HG03060 (cell line): ENCODE measurements around the gene XRCC6.
"Not testable (repeated sequence)": the region's sequence is repeated elsewhere in the genome, so short reads cannot be mapped to it uniquely, and the experiment has no call there.

Experiments used
- ATAC-seq: cut with Tn5 transposase; IDR thresholded peaks from one replicate; pipeline ENCODE4 v1.9.1; 2021; ENCODE audit warnings: low read depth, moderate number of reproducible peaks; ENCODE audit not compliant: unreplicated experiment

The XRCC6 gene

DNA sequence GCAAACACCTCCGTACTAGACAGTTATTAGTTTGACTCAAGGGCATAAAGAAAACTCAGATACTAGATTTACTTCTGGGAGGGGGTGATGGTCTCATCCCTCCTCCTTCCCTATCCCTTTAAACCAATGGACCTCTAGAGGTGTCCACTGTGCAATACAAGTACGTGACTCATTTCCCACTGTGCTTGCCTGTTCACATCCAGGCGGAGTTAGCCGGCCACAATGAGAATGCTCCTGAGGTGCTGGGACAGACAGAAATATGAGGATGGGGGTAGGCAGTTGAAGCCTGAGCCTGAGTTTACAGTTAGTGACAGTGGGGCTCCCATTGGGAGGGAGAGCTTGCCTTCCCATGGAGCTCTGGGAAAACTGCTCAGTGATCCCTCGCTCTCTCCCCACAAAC, 23.0 kb upstream of the XRCC6 start:
- ATAC-seq, result no peak

DNA sequence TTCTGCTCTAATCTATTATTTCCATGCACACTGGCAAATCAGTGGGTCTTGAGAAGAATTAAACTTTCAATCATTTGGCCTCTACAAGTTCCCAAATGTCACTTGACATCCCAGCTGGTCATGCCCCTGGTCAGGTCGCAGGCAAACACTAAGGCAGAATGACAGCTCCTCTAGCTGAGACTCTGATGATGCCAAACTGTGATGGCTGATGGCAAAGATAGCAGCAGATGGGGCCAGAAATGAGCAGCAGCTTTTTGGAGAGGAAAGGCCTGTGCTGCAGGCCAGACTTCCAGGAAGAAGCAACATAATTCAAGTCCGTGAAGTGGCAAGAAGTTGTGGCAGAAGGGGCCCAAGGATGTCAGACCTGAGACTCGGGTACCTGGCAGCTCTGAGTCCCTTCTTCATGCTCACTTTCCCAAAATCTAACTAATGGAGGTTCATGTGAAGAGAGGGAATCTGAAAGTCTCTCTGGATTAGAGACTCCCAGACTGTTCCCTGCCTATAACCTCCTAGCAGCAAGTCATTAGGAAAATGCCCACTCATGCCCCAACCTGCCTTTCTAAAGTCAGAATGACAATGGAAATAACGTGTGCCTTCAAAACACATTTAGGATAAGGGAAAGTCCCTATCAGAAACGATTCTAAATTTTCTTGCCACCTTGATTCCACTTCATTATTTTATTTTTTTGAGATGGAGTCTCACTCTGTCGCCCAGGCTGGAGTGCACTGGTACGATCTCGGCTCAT, 22.0 kb upstream of the XRCC6 start:
- ATAC-seq, result no peak

DNA sequence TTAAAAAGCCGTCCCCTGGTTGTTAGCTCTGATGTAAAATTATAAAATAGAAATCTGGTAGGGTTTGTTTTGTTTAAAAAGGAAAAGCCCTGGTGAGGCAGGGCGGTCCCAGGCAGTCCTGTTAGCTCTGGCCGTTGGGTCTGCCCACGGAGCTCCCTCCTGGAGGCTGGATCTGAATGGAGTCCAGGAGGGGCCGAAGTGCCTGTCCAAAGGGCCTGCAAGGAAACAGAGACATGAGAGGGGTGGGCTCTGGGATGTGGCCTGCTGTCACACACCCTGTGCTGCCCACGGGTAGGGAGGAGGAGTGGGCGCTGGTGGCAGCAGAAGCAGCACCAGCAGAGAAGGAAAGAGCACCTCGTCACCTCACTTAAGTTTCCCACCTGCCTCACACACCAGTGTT, 20.1 kb upstream of the XRCC6 start:
- no peak for ATAC-seq

DNA sequence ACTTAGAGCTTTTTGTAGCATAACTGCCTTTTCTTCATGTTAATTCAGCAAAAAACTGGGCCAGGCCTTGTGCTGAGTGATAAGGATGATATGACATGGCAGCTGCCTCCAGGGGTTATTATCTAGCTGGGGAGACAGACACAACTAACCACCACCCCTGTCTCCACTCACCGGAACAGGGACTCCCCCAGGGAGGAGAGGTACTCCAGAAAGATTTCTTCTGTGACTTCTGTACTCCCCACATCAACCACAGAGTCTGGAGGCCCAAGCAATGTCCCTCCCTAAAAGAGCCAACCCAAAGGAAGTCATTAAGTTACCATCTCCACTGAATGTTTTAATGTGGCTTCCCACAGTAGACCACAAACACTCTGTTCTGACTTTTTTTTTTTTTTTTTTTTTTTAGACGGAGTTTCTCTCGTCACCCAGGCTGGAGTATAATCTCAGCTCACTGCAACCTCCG, 17.2 kb upstream of the XRCC6 start:
- no peak for ATAC-seq

DNA sequence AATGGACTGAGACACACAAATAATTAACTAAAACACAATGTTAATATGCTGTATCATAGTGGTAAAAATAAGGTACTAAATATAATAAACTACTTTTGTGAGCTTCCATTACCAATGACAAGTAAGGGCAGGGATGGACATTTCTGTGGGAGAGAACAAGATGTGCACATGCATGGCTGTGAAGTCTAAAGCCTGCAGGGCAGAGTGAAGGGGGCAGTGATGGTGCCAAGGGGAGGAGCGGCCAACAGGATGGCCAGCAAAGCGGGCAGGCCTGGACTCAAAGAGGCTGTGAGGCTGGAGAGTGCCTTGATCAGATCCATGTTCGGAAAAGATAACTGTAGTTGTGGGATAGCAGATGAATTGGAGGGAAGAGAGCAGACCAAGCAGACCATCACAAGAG, 12.7 kb upstream of the XRCC6 start:
- no peak for ATAC-seq

DNA sequence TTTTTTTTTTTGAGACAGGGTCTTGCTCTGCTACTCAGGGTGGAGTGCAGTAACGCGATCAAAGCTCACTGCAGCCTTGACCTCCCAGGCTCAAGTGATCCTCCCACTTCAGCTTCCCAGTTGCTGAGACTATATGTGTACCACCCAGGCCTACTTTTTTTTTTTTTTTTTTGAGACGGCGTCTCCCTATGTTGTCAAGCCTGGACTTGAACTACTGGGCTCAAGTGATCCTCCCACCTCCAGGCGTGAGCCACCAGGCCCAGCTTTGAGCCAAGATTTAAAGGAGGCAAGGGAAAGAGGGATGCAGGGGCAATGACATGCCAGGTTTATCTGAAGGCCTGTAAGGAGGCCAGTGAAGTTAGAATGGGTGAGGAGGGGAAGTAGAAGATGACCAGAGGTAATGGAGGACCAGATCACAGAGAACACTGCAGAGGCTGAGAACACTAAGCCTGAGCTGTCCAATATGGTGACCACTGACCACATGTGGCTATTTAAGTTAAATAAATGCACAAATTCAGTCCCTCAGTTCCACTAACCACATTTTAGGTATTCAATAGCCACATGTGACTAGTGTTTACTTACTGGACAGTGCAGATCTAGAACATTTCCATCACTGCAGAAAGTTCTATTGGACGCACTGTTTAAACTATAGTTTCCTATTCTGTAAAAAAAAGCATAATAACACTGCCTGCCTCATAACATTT, 8.3 kb upstream of the XRCC6 start:
- no peak for ATAC-seq

DNA sequence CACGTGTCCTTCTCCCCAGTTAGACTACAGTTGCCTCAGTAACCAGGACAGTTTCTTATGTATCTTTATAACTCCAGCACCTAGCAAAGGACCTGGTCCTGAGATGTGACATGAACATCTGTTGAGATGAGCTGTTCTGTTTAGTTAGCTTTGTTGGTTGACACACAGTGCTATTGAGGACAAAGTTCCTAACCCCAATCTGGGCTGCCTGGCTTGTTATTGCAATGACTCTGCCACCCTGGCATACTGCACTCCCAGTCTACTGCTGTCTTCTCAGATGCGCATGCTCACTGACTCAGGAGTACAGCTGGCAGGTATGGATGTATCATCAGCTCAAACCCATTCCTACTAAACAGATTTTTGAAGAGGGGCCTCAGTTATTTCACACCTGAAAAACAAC, 7.6 kb upstream of the XRCC6 start:
- ATAC-seq, result no peak

DNA sequence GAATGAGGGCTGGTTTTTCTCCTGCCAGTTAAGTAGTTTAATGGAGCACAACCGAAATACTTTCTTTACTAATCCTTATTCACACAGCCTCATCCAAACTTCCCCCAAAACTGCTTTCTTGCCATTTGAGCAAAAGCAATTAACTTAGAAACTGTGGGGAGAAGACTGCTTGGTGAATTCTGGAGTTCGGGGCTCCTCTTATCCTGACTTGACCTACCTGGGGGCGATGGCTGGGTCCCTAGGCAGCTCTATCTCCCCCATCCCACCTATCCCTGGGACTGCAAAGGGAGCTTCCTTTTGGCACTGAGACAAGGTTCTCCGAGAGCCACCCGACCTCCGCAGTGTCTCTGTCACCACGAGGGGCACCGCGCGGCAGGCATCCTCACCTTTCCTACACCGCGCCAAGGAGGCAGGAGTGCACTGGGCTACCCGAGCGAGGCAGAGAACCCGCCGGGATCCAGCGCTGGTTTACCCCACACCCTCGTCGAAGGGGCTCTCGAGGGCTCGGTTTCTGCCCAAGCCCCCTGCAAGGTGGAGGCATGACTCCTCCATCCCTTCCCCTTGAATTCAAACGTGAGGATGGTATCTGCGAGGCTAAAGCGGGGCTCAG, 1.0 kb upstream of the XRCC6 start:
- ATAC-seq, result no peak

DNA sequence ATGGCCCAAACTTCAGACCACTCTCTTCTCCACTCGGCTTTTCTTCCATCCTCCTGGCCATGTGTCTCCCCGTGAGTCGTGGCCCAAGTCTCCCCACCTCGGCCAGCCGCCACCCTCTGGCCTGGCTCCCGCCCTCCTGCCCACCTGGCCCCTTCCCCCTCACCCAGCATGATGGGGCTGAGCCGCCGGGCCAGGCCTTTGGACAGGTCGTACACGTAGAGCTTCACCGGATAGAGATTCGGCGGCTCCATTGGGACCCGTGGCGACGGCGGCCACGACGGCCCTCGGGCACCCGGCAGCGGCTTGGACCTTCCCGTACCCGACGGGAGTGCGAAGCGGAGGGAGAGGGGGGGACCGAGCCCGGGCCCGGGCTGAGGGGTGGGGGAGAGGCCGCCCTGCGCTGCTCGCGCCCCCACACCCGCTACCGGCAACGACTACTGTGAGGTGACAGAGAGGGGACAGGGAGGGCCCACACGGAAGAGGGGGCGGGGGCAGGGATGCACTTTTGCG, 451 bp upstream of the XRCC6 start, which contains the start of gene DESI1:
DESI1 (minus strand) TSS at position 455 of the 510 bp plus-strand sequence; CDS start at position 251, 204 bp downstream.
- peak; percentile 4 for ATAC-seq

DNA sequence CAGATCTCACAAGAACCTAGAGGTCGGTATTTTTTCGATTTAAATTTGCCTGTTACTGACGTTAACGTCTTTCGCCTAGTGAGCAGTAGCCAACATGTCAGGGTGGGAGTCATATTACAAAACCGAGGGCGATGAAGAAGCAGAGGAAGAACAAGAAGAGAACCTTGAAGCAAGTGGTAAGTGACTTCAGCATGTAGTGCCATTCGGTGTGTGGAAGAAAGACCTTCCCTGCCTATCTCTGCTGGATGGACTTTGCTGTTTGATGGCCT, 750 bp downstream of the XRCC6 start:
- no peak for ATAC-seq

DNA sequence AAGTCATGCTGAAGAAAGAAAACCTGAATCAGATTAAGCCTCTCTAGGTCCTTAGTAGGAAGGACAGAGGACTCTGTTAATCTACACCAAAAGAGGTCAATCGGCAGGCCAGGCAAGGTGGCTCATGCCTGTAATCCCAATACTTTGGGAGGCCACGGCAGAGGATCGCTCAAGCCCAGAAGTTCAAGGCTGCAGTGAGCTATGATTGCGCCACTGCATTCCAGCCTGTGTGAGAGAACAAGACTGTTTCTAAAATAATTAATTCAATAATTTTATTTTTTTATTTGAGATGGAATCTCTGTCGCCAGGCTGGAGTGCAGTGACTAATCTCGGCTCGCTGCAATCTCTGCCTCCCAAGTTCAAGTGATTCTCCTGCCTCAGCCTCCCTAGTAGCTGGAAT, 4.5 kb downstream of the XRCC6 start:
- ATAC-seq, result no peak

DNA sequence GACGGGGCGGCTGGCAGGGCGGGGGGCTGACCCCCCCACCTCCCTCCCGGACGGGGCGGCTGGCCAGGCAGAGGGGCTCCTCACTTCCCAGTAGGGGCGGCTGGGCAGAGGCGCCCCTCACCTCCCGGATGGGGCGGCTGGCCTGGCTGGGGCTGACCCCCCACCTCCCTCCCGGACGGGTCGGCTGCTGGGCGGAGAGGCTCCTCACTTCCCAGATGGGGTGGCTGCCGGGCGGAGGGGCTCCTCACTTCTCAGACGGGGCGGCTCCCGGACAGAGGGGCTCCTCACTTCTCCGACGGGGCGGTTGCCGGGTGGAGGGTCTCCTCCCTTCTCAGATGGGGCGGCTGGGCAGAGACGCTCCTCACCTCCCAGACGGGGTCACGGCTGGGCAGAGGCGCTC, 10.0 kb downstream of the XRCC6 start:
- not testable (repeated sequence) for ATAC-seq

DNA sequence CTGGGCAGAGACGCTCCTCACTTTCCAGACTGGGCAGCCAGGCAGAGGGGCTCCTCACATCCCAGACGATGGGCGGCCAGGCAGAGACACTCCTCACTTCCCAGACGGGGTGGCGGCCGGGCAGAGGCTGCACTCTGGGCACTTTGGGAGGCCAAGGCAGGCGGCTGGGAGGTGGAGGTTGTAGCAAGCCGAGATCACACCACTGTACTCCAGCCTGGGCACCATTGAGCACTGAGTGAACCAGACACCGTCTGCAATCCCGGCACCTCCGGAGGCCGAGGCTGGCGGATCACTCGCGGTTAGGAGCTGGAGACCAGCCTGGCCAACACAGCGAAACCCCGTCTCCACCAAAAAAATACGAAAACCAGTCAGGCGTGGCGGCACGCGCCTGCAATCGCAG, 10.5 kb downstream of the XRCC6 start:
- not testable (repeated sequence) for ATAC-seq

DNA sequence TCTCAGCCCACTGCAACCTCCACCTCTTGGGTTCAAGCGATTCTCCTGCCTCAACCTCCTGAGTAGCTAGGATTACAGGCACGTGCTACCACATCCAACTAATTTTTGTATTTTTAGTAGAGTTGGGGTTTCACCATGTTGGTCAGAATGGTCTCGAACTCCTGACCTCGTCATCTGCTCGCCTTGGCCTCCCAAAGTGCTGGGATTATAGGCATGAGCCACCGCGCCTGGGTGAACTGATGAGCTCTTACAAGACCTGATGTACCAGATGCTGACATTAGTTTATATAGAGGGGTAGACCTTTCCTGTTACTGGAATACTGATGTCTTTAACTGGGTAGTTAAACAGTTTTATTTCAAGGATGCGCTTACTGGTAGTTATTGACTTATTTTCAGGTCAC, 13.5 kb downstream of the XRCC6 start:
- not testable (repeated sequence) for ATAC-seq

DNA sequence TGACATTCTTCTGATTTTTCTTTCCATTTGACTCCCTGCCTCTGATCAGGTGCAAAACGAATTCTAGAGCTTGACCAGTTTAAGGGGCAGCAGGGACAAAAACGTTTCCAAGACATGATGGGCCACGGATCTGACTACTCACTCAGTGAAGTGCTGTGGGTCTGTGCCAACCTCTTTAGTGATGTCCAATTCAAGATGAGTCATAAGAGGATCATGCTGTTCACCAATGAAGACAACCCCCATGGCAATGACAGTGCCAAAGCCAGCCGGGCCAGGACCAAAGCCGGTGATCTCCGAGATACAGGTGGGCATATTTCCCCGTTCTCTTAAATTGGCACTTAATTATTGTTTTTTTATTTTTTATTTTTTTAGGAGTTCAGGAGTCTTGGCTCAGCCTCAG, 15.4 kb downstream of the XRCC6 start:
- ATAC-seq, result no peak

DNA sequence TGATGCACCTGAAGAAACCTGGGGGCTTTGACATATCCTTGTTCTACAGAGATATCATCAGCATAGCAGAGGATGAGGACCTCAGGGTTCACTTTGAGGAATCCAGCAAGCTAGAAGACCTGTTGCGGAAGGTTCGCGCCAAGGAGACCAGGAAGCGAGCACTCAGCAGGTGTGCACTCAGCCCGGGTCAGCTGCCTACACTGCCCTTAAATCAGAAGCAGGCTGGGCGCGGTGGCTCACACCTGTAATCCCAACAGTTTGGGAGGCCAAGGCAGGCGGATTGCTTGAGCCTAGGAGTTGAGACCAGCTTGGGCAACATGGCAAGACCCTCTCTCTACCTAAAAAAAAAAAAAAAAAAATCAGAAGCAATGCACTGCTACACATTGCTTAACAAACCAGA, 16.5 kb downstream of the XRCC6 start:
- not testable (repeated sequence) for ATAC-seq

DNA sequence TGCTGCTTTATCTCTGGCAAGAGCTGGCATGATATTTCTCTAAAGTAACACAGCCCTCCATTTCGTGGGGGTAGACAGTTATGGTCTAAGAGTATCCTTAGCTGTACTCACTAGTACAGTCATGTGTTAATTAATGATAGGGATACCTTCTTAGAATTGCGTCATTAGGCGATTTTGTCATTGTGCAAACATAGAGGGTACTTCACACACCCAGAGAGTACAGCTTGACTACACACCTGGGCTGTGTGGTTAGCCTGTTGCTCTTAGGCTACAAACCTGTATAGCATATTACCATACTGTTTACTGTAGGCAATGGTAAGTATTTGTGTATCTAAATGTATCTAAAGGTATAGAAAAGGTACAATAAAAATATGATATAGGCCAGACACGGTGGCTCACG, 17.0 kb downstream of the XRCC6 start:
- no peak for ATAC-seq

DNA sequence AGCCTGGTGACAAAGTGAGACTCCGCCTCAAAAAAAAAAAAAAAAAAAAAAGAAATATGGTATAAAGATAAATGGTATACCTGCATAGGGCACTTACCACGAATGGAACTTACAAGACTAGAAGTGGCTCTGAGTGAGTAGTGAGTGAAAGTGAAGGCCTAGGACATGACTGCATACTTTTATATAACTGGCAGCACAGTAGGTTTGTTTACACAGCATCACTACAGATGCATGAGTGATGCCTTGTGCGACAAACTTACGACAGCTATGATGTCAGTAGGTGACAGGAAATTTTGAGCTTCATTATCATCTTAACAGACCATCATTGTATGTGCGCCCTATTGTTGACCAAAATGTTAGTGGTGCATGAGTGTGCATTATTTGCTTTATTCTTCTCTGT, 17.7 kb downstream of the XRCC6 start:
- no peak for ATAC-seq

DNA sequence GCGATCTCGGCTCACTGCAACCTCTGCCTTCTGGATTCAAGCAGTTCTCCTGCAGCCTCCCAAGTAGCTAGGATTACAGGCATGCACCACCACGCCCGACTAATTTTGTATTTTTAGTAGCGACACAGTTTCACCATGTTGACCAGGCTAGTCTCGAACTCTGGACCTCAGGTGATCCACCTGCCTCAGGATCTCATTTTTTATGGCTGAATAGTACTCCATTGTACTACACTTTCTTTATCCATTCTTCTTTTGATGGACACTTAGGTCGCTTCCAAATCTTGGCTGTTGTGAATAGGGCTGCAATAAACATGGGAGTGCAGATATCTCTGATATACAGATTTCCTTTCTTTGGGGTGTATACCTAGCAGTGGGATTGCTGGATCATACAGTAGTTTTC, 20.8 kb downstream of the XRCC6 start:
- ATAC-seq, result no peak

DNA sequence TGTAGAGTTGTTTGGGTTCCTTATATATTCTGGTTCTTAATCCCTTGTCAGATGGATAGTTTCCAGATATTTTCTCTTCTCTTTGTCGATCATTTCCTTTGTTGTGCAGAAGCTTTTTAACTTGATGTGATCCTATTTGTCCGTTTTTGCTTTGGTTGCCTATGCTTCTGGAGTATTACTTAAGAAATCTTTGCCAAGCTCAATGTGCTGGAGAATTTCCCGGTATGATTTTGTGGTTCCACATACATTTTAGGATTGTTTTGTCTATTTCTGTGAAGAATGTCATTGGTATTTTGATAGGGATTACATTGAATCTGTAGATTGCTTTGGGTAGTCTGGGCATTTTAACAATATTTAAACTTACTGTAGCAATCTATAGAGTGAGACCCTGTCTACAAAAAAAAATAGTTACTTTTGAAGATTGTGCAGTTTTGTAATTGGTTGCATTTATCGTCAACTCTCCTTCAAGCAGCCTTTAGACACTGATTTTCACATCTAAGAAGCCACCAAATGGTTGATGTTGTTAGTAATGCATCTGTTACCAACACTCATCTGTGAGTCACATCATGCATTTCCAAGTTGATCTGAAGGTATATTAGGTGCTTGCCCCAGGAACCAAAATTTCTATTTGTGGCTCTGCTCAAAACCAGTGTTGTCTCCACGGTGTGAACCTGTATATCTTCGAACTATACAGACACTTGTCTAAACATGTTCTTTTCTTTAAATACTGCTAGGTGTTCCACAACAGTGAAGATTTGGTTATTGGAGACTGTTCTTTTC, 21.4 kb downstream of the XRCC6 start:
- no peak for ATAC-seq

DNA sequence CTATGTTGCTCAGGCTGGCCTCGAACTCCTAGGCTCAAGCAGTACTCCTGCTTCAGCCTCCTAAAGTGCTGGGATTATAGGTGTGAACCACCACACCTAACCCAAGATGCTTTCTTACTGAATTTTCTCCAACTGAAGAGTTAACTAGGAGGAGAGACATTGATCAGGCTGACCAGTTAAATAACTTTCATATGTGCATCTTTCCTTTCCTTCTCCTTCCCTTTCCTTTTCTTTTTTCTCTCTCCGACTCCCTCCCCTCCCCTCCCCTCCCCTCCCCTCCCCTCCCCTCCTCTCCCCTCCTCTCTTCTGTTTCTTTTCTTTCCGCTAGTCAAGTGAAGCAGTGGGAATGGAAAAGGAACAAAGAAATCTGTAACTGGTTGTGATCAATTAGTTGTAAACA, 26.7 kb downstream of the XRCC6 start:
- no peak for ATAC-seq
